ENCODE measurements around the gene USH2A. TPM values are rescaled to one million over a fixed set of nuclear protein-coding genes. Genes with fewer than 3 reads are reported as not detected.

The USH2A gene
- total RNA-seq, 1 donor from 2014 or later = 0.02 TPM

- Histone ChIP-seq H3K4me2 (ENCODE audit: low read length) (no peak overlapping the region), H3K36me3 (ENCODE audit: insufficient read depth, low read length) (no peaks in the 10 kb centered on the region), H2AFZ (ENCODE audit: low read depth, low read length) (no peak overlapping the region), H3K4me3 (ENCODE audit: insufficient read depth, low read depth, low read length) (no peak overlapping the region), H3K4me1 (ENCODE audit: insufficient read depth, low read length) (no peaks in the 10 kb centered on the region), H3K27ac (ENCODE audit: low read depth, low read length) (no peak overlapping the region), H3K9me3 (ENCODE audit: insufficient read depth, low read depth, low read length) (no peaks in the 10 kb centered on the region), H3K9ac (ENCODE audit: low read length) (no peak overlapping the region), H3K27me3 (ENCODE audit: insufficient read depth, low read length) (no peaks in the 10 kb centered on the region), H3K79me2 (ENCODE audit: insufficient read depth, low read length) (no peaks in the 10 kb centered on the region), H4K20me1 (ENCODE audit: insufficient read depth, low read length) (no peaks in the 10 kb centered on the region)
- FAIRE-seq (peak; percentile 37), DNase-seq (ENCODE audit: low read depth) (no peak)
- Mint-ChIP-seq H3K9me3 (ENCODE audit: unreplicated experiment) (no peaks in the 10 kb centered on the region), H3K36me3 (ENCODE audit: low read depth, unreplicated experiment) (no peaks in the 10 kb centered on the region), H3K4me3 (ENCODE audit: unreplicated experiment) (no peak overlapping the region), H3K27ac (ENCODE audit: unreplicated experiment) (no peak overlapping the region), H3K27me3 (ENCODE audit: low read depth, unreplicated experiment) (no peaks in the 10 kb centered on the region), H3K4me1 (ENCODE audit: low read depth, unreplicated experiment) (peaks cover 1% of the 10 kb centered on the region)
- no peak for TF ChIP-seq EZH2 (IDR thresholded peaks at IDR 0.05; ENCODE audit: insufficient read depth, low read length)
- TF ChIP-seq CTCF (IDR thresholded peaks at IDR 0.05; ENCODE audit: insufficient read depth, low read depth, low read length) = no peak
These were observed 630.8 kb downstream of the USH2A start for GRCh38 chr1:215792446-215792845.

- Histone ChIP-seq H2AFZ (ENCODE audit: low read depth, low read length) (no peak overlapping the region), H3K9ac (ENCODE audit: low read length) (no peak overlapping the region), H3K4me2 (ENCODE audit: low read length) (no peak overlapping the region), H3K27ac (ENCODE audit: low read depth, low read length) (no peak overlapping the region), H3K27me3 (ENCODE audit: insufficient read depth, low read length) (no peaks in the 10 kb centered on the region), H3K79me2 (ENCODE audit: insufficient read depth, low read length) (no peaks in the 10 kb centered on the region), H3K36me3 (ENCODE audit: insufficient read depth, low read length) (no peaks in the 10 kb centered on the region), H4K20me1 (ENCODE audit: insufficient read depth, low read length) (no peaks in the 10 kb centered on the region), H3K9me3 (ENCODE audit: insufficient read depth, low read depth, low read length) (no peaks in the 10 kb centered on the region), H3K4me3 (ENCODE audit: insufficient read depth, low read depth, low read length) (no peak overlapping the region), H3K4me1 (ENCODE audit: insufficient read depth, low read length) (no peaks in the 10 kb centered on the region)
- H3K27ac Mint-ChIP-seq (ENCODE audit: unreplicated experiment) = no peak overlapping the region
- no peaks in the 10 kb centered on the region for H3K36me3 Mint-ChIP-seq (ENCODE audit: low read depth, unreplicated experiment)
- H3K9me3 Mint-ChIP-seq (ENCODE audit: unreplicated experiment) = no peaks in the 10 kb centered on the region
- H3K4me3 Mint-ChIP-seq (ENCODE audit: unreplicated experiment) = no peak overlapping the region
- H3K27me3 Mint-ChIP-seq (ENCODE audit: low read depth, unreplicated experiment) = no peaks in the 10 kb centered on the region
- peaks cover 6% of the 10 kb centered on the region for H3K4me1 Mint-ChIP-seq (ENCODE audit: low read depth, unreplicated experiment)
- no peak for DNase-seq (ENCODE audit: low read depth)
- TF ChIP-seq CTCF (IDR thresholded peaks at IDR 0.05; ENCODE audit: insufficient read depth, low read depth, low read length) = no peak
- TF ChIP-seq EZH2 (IDR thresholded peaks at IDR 0.05; ENCODE audit: insufficient read depth, low read length) = no peak
- FAIRE-seq = no peak
These were observed 633.3 kb downstream of the USH2A start for GRCh38 chr1:215789981-215790380.

- no peak overlapping the region for H3K4me3 Mint-ChIP-seq (ENCODE audit: unreplicated experiment)
- Histone ChIP-seq H2AFZ (ENCODE audit: low read depth, low read length) (no peak overlapping the region), H3K79me2 (ENCODE audit: insufficient read depth, low read length) (no peaks in the 10 kb centered on the region), H3K27me3 (ENCODE audit: insufficient read depth, low read length) (no peaks in the 10 kb centered on the region), H3K4me2 (ENCODE audit: low read length) (no peak overlapping the region), H3K36me3 (ENCODE audit: insufficient read depth, low read length) (no peaks in the 10 kb centered on the region), H4K20me1 (ENCODE audit: insufficient read depth, low read length) (no peaks in the 10 kb centered on the region), H3K4me1 (ENCODE audit: insufficient read depth, low read length) (no peaks in the 10 kb centered on the region), H3K27ac (ENCODE audit: low read depth, low read length) (no peak overlapping the region), H3K4me3 (ENCODE audit: insufficient read depth, low read depth, low read length) (no peak overlapping the region), H3K9ac (ENCODE audit: low read length) (no peak overlapping the region), H3K9me3 (ENCODE audit: insufficient read depth, low read depth, low read length) (no peaks in the 10 kb centered on the region)
- no peak for TF ChIP-seq EZH2 (IDR thresholded peaks at IDR 0.05; ENCODE audit: insufficient read depth, low read length)
- TF ChIP-seq CTCF (IDR thresholded peaks at IDR 0.05; ENCODE audit: insufficient read depth, low read depth, low read length) = no peak
- no peak overlapping the region for H3K27ac Mint-ChIP-seq (ENCODE audit: unreplicated experiment)
- FAIRE-seq (no peak), DNase-seq (ENCODE audit: low read depth) (no peak)
- H3K36me3 Mint-ChIP-seq (ENCODE audit: low read depth, unreplicated experiment) = no peaks in the 10 kb centered on the region
- no peaks in the 10 kb centered on the region for H3K9me3 Mint-ChIP-seq (ENCODE audit: unreplicated experiment)
- peaks cover 8% of the 10 kb centered on the region for H3K4me1 Mint-ChIP-seq (ENCODE audit: low read depth, unreplicated experiment)
- no peaks in the 10 kb centered on the region for H3K27me3 Mint-ChIP-seq (ENCODE audit: low read depth, unreplicated experiment)
These were observed 636.3 kb downstream of the USH2A start for GRCh38 chr1:215786997-215787396.
